GM12864 (cell line): ENCODE data around the gene NUP85.

ENCODE experiments used
- DNase-seq: peaks from one replicate; pipeline ENCODE4 v3.0.0-alpha.2; 2011; ENCODE audit warnings: low read depth
- H3K4me3 ChIP-seq: 2 replicates; pipeline ENCODE4 v1.5.1; 2011; ENCODE audit warnings: mild to moderate bottlenecking, low read depth, low read length, control low read depth
- TF ChIP-seq, protein P1 (sequence below): IDR thresholded peaks from 2 replicates; pipeline ENCODE4 v1.5.1; 2011; ENCODE audit warnings: low read depth, mild to moderate bottlenecking, moderate library complexity, low read length, control low read depth, inconsistent platforms; ENCODE audit errors: missing control alignments

Gene NUP85

GRCh38 chr17:75238020-75238580, 32.6 kb downstream of the NUP85 start:
- no peak for DNase-seq
- TF ChIP-seq, protein P1, sequence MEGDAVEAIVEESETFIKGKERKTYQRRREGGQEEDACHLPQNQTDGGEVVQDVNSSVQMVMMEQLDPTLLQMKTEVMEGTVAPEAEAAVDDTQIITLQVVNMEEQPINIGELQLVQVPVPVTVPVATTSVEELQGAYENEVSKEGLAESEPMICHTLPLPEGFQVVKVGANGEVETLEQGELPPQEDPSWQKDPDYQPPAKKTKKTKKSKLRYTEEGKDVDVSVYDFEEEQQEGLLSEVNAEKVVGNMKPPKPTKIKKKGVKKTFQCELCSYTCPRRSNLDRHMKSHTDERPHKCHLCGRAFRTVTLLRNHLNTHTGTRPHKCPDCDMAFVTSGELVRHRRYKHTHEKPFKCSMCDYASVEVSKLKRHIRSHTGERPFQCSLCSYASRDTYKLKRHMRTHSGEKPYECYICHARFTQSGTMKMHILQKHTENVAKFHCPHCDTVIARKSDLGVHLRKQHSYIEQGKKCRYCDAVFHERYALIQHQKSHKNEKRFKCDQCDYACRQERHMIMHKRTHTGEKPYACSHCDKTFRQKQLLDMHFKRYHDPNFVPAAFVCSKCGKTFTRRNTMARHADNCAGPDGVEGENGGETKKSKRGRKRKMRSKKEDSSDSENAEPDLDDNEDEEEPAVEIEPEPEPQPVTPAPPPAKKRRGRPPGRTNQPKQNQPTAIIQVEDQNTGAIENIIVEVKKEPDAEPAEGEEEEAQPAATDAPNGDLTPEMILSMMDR, result no peak
- H3K4me3 ChIP-seq, result no peak overlapping the region

GRCh38 chr17:75238684-75239191, 33.3 kb downstream of the NUP85 start:
- TF ChIP-seq, protein P1, result peak; percentile 93
- DNase-seq, result no peak
- no peak overlapping the region for H3K4me3 ChIP-seq

GRCh38 chr17:75239214-75239613, 33.7 kb downstream of the NUP85 start:
- TF ChIP-seq, protein P1, result no peak
- H3K4me3 ChIP-seq, result no peak overlapping the region
- DNase-seq, result no peak

DNA sequence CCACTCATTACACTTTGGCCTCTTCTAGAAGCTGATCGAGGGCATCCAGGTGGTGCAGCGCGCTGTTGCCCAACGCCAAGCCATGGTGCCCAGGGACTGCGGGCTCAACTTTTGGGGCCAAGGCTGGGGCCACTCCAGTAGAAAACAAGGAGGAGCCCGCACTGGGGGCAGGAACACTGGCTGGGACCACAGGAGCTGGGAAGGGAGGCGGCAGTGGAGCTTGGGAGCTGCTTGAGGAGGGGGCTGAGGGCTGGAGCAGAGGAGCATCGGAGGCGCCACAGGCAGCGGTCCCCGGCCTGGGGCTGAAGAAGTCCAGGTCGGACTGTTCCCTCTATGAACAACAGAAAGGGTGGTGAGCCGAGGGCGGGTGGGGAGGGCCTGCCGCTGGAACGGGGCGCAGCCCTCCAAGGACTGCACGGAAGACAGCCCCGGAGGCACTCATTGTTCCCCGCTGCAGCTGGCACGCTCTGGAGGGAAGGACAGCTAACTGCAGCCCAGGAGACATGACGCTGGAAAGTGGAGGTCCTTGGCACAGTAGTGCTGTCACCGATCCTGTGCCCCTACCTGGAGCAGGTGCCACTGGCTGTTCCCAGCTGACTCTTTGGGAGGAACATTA, 34.4 kb downstream of the NUP85 start:
- no peak overlapping the region for H3K4me3 ChIP-seq
- no peak for DNase-seq
- TF ChIP-seq, protein P1, result no peak

DNA sequence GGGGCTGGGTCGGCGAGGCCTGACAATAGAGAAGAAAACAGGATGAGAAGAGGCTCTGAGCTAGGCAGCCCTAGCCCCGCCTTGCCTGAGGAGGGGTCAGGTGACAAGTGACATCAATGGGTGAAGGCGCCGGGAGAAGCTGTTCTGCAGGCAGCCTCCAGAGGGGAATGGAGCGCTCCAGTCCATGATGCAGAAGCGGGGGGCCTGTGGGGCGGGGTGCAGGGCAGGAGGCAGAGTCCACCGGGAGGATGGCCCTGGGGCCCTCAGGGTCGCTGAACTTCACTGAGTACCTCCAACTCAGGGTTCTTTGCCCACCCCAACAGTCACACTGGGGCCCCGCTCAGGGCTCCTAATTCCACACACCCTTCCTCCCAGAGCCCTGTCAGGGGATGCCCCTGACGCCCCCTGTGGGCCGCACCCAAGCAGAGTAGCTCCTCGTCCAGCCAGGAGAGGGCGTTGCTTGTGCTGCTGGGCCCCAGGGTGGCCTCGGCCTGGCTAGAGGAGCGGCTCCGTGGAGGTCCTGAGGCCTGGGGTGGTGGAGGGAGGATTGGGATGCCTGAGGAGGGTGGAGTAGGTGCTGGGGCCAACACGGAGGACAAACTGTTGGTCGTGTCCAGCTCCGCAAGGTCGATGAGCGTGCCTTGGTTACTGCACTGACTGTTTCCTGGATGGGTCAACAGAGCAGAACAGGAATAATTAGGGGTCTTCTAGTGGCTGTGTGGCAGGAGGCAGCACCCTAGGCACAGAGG, 35.1 kb downstream of the NUP85 start:
- no peak for DNase-seq
- TF ChIP-seq, protein P1, result peak; percentile 75
- H3K4me3 ChIP-seq, result no peak overlapping the region

GRCh38 chr17:75241143-75241430, 35.6 kb downstream of the NUP85 start:
- TF ChIP-seq, protein P1, result no peak
- H3K4me3 ChIP-seq, result no peak overlapping the region
- no peak for DNase-seq

DNA sequence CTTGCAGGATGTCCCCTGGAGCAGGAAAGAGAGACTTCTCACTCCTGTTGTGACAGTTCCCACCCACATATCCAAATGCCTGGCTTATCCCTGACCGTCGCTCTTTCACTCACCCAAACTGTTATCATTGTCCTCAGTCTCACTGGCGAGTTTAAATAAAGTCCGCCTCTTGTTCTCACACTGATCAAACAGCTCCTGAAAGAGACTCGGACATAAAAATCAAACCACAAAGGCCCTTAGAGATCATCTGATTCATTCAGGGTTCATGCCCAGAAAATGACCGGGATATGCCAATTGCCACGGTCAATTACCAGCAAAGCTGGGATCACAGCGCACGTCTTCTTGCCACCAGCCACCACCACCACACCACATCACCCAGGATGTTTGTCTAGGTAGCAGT, 36.0 kb downstream of the NUP85 start:
- no peak overlapping the region for H3K4me3 ChIP-seq
- DNase-seq, result no peak
- TF ChIP-seq, protein P1, result no peak
